GM12891 (cell line): ENCODE results near the gene OR7G1.

ENCODE experiments used
- POLR2A ChIP-seq: IDR thresholded peaks from 2 replicates; pipeline ENCODE4 v1.6.1; 2011; ENCODE audit warnings: low read depth, low read length, control low read depth
- POLR2AphosphoS5 ChIP-seq: IDR thresholded peaks from 2 replicates; pipeline ENCODE4 v1.6.1; 2011; ENCODE audit warnings: low read depth, low read length, control low read depth

- TF ChIP-seq POLR2A (no peak), POLR2AphosphoS5 (no peak)
Observed at GRCh38 chr19:9126900-9127405, 11.4 kb upstream of the OR7G1 start, which contains the start of gene OR7G3.
